GM21381 (cell line): ENCODE results near the gene HILPDA.
A peak's percentile ranks its signal among the peaks of the same experiment; 100 is the strongest.

Experiments
- ATAC-seq: cut with Tn5 transposase; IDR thresholded peaks from one replicate; pipeline ENCODE4 v1.9.1; 2021; ENCODE audit warnings: mild to moderate bottlenecking, moderate library complexity; ENCODE audit not compliant: unreplicated experiment

Gene HILPDA

GRCh38 chr7:128455543-128456254 is at the start of gene HILPDA:
Gene HILPDA (plus strand): TSS chr7:128455878. CDS start chr7:128457269, 1,391 bp downstream.
- peak; percentile 89 for ATAC-seq

GRCh38 chr7:128406314-128407232 is 49.1 kb upstream of the HILPDA start:
- no peak for ATAC-seq

- no peak for ATAC-seq
Measured at GRCh38 chr7:128407233-128407589, 48.5 kb upstream of the HILPDA start.

- no peak for ATAC-seq
Measured at GRCh38 chr7:128407751-128408708, 47.6 kb upstream of the HILPDA start.

GRCh38 chr7:128408709-128409595 is 46.7 kb upstream of the HILPDA start:
- ATAC-seq: no peak

- ATAC-seq: peak; percentile 80
Measured at GRCh38 chr7:128409596-128410450, 45.9 kb upstream of the HILPDA start, which contains the start of gene IMPDH1. Gene IMPDH1 (minus strand): TSS chr7:128409982. CDS start chr7:128409901, 81 bp downstream.

- no peak for ATAC-seq
Measured at GRCh38 chr7:128410451-128410753, 45.3 kb upstream of the HILPDA start.

GRCh38 chr7:128415217-128415785 is 40.4 kb upstream of the HILPDA start:
- no peak for ATAC-seq

- no peak for ATAC-seq
Measured at GRCh38 chr7:128417071-128417470, 38.6 kb upstream of the HILPDA start.

- no peak for ATAC-seq
Measured at GRCh38 chr7:128419257-128419656, 36.4 kb upstream of the HILPDA start.

GRCh38 chr7:128420773-128421172 is 34.9 kb upstream of the HILPDA start:
- no peak for ATAC-seq

GRCh38 chr7:128421384-128421783 is 34.3 kb upstream of the HILPDA start:
- no peak for ATAC-seq

- ATAC-seq: no peak
Measured at GRCh38 chr7:128422037-128422436, 33.6 kb upstream of the HILPDA start.

GRCh38 chr7:128422842-128423241 is 32.8 kb upstream of the HILPDA start:
- no peak for ATAC-seq

GRCh38 chr7:128424686-128425275 is 30.9 kb upstream of the HILPDA start:
- ATAC-seq: no peak

- ATAC-seq: no peak
Measured at GRCh38 chr7:128425850-128426249, 29.8 kb upstream of the HILPDA start.

- no peak for ATAC-seq
Measured at GRCh38 chr7:128427289-128427891, 28.3 kb upstream of the HILPDA start.

- ATAC-seq: no peak
Measured at GRCh38 chr7:128430207-128430606, 25.5 kb upstream of the HILPDA start.
